Measurements from ENCODE around the gene PIGR. TPM values are rescaled to one million over a fixed set of nuclear protein-coding genes. Genes with fewer than 3 reads are reported as not detected.
A peak's percentile ranks its signal among the peaks of the same experiment; 100 is the strongest.

Gene PIGR
- total RNA-seq, 2 donors from 2014 or later = not detected

DNA sequence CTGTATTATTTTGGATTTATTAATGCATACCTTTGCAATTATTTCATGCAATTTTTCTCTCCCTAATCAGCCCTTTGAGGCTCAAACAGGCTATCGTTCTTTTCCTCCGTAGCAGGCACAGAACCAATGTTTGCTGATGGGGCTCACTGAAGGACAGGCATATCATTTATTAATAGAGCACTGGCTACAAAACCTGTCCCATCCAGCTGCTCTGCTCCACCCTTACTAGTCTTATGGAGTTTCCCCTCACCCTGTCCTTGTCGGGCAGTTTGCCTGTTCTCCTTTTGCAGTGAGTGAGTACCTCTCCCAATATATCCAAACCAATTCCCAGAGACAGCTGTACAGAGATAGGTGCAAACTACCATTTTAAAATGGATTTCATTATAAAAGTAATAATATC is 40.6 kb upstream of the PIGR start:
- Histone ChIP-seq H3K9ac (ENCODE audit: extremely low read depth, low read length, poor library complexity, severe bottlenecking) (no peak overlapping the region), H3K27ac (ENCODE audit: low read depth, low read length) (no peak overlapping the region), H3K27me3 (ENCODE audit: control insufficient read depth, insufficient read depth, low read length, poor library complexity, severe bottlenecking) (no peaks in the 10 kb centered on the region), H3K4me3 (ENCODE audit: low read length) (no peak overlapping the region), H3K9me3 (ENCODE audit: control insufficient read depth, low read length) (no peaks in the 10 kb centered on the region), H3K36me3 (ENCODE audit: control insufficient read depth, insufficient read depth, low read length) (no peaks in the 10 kb centered on the region), H3K4me1 (ENCODE audit: control insufficient read depth, insufficient read depth, low read length) (peaks cover 2% of the 10 kb centered on the region)
- Mint-ChIP-seq H3K4me3 (no peak overlapping the region), H3K9me3 (no peaks in the 10 kb centered on the region), H3K27me3 (ENCODE audit: insufficient read depth) (no peaks in the 10 kb centered on the region), H3K4me1 (peaks cover 14% of the 10 kb centered on the region), H3K36me3 (ENCODE audit: low read depth) (no peaks in the 10 kb centered on the region), H3K27ac (no peak overlapping the region)
- TF ChIP-seq, protein P1, sequence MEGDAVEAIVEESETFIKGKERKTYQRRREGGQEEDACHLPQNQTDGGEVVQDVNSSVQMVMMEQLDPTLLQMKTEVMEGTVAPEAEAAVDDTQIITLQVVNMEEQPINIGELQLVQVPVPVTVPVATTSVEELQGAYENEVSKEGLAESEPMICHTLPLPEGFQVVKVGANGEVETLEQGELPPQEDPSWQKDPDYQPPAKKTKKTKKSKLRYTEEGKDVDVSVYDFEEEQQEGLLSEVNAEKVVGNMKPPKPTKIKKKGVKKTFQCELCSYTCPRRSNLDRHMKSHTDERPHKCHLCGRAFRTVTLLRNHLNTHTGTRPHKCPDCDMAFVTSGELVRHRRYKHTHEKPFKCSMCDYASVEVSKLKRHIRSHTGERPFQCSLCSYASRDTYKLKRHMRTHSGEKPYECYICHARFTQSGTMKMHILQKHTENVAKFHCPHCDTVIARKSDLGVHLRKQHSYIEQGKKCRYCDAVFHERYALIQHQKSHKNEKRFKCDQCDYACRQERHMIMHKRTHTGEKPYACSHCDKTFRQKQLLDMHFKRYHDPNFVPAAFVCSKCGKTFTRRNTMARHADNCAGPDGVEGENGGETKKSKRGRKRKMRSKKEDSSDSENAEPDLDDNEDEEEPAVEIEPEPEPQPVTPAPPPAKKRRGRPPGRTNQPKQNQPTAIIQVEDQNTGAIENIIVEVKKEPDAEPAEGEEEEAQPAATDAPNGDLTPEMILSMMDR (conservative IDR thresholded peaks at IDR 0.05) = no peak
- no peak for DNase-seq
- 92 to 93% methylated on average over 2 to 3 of the region's 3 CpGs for WGBS, 2 experiments (ENCODE audit: insufficient coverage in 1 of 2, insufficient read length in 1 of 2)

DNA sequence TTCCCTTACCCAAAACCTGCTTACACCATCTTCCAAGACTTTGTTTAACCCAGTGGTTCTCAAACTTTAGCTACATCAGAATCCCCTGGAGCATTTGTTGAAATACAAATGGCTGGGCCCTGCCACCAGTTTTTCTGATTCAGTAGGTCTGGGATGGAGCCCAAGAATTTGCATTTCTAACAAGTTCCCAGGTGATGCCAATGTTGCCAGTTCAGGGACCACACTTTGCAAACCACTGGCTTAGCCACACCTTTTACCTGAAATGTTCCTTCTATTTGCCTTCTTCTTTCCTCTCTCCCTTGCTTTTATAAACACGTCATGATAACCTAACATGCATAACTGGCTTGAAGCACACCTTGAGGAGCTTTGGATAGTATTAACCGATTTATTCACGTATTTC is 40.1 kb upstream of the PIGR start:
- Histone ChIP-seq H3K27ac (ENCODE audit: low read depth, low read length) (no peak overlapping the region), H3K4me3 (ENCODE audit: low read length) (no peak overlapping the region), H3K36me3 (ENCODE audit: control insufficient read depth, insufficient read depth, low read length) (no peaks in the 10 kb centered on the region), H3K27me3 (ENCODE audit: control insufficient read depth, insufficient read depth, low read length, poor library complexity, severe bottlenecking) (no peaks in the 10 kb centered on the region), H3K9me3 (ENCODE audit: control insufficient read depth, low read length) (no peaks in the 10 kb centered on the region), H3K4me1 (ENCODE audit: control insufficient read depth, insufficient read depth, low read length) (peaks cover 4% of the 10 kb centered on the region), H3K9ac (ENCODE audit: extremely low read depth, low read length, poor library complexity, severe bottlenecking) (no peak overlapping the region)
- TF ChIP-seq, protein P1 (conservative IDR thresholded peaks at IDR 0.05) = no peak
- 85 to 94% methylated on average over 2 to 3 of the region's 3 CpGs for WGBS, 2 experiments (ENCODE audit: insufficient coverage in 1 of 2, insufficient read length in 1 of 2)
- Mint-ChIP-seq H3K4me1 (peaks cover 18% of the 10 kb centered on the region), H3K27me3 (ENCODE audit: insufficient read depth) (no peaks in the 10 kb centered on the region), H3K27ac (no peak overlapping the region), H3K36me3 (ENCODE audit: low read depth) (no peaks in the 10 kb centered on the region), H3K9me3 (no peaks in the 10 kb centered on the region), H3K4me3 (no peak overlapping the region)
- DNase-seq = no peak

DNA sequence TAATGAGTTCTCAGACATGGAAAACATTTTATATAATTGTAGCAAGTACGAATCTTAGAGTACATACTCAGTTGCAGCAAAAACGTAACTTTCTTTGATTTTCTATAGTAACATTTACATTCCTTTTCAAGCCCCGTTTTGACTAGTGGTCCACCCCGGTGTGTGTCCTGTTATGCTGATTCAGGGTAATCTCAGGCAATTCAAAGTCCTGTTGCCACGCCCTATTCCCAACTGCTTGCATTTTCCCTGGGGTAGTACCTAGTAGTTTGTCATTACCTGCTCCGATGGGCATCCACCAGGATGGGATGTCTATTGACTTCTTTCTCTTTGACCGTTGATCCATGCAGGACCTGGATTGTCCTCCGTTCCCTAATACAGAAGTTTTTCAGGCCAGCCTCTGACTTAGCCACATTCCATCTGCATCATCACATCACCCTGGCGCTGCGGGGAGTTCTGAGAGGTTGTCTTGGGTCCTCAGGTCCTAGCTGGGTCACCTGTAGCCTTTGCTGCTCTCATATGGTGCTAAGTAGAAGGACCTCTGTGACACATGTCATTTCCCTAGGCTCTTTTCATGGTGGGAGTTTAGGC is 39.0 kb upstream of the PIGR start:
- Mint-ChIP-seq H3K27ac (no peak overlapping the region), H3K36me3 (ENCODE audit: low read depth) (no peaks in the 10 kb centered on the region), H3K4me1 (peaks cover 27% of the 10 kb centered on the region), H3K27me3 (ENCODE audit: insufficient read depth) (peaks cover 2% of the 10 kb centered on the region), H3K9me3 (no peaks in the 10 kb centered on the region), H3K4me3 (no peak overlapping the region)
- no peaks in the 10 kb centered on the region for H3K27me3 ChIP-seq (ENCODE audit: control insufficient read depth, insufficient read depth, low read length, poor library complexity, severe bottlenecking)
- H3K9ac ChIP-seq (ENCODE audit: extremely low read depth, low read length, poor library complexity, severe bottlenecking) = no peak overlapping the region
- WGBS, 2 experiments (ENCODE audit: insufficient coverage in 1 of 2, insufficient read length in 1 of 2) = 67 to 70% methylated on average over 10 of the region's 10 CpGs
- no peaks in the 10 kb centered on the region for H3K36me3 ChIP-seq (ENCODE audit: control insufficient read depth, insufficient read depth, low read length)
- no peaks in the 10 kb centered on the region for H3K9me3 ChIP-seq (ENCODE audit: control insufficient read depth, low read length)
- peak; percentile 55 for DNase-seq
- TF ChIP-seq, protein P1 (conservative IDR thresholded peaks at IDR 0.05) = no peak
- H3K4me3 ChIP-seq (ENCODE audit: low read length) = no peak overlapping the region
- H3K27ac ChIP-seq (ENCODE audit: low read depth, low read length) = no peak overlapping the region
- peaks cover 8% of the 10 kb centered on the region for H3K4me1 ChIP-seq (ENCODE audit: control insufficient read depth, insufficient read depth, low read length)
